Stomach (tissue), 19 donors: ENCODE results near the gene GSAP. TPM values are rescaled to one million over a fixed set of nuclear protein-coding genes. Genes with fewer than 3 reads are reported as not detected.
"Not testable (repeated sequence)": the region's sequence is repeated elsewhere in the genome, so short reads cannot be mapped to it uniquely, and the experiment has no call there.

Experiments
- DNase-seq, 2 donors: peaks; one replicate each; pipeline versions ENCODE4 v3.0.0 to v3.0.0-alpha.2; 2013 to 2019
- H3K27ac ChIP-seq, 5 donors: fragments of 200-600 bp in 4 of 5; sonication (generic) in 4 of 5; one replicate each; pipeline ENCODE4 v1.5.1; 2013 to 2019; ENCODE audit warnings: mild to moderate bottlenecking in 1 of 5, moderate library complexity in 1 of 5
- H3K27me3 ChIP-seq, 3 donors: fragments of 200-600 bp; sonication (generic); one replicate each; pipeline ENCODE4 v1.5.1; 2017 to 2019; ENCODE audit warnings: mixed run types in 1 of 3
- H3K36me3 ChIP-seq, 4 donors: fragments of 200-600 bp; sonication (generic); 1 replicate in 3 of 4; 2 replicates in 1 of 4; pipeline ENCODE4 v1.5.1; 2016 to 2019
- H3K4me1 ChIP-seq, 4 donors: fragments of 200-600 bp; sonication (generic); one replicate each; pipeline ENCODE4 v1.5.1; 2016 to 2019
- H3K4me3 ChIP-seq, 4 donors: fragments of 200-600 bp; sonication (generic) in 3 of 4; one replicate each; pipeline ENCODE4 v1.5.1; 2016 to 2019; ENCODE audit warnings: mild to moderate bottlenecking in 1 of 4
- H3K9me3 ChIP-seq, 4 donors: fragments of 200-600 bp; sonication (generic); one replicate each; pipeline ENCODE4 v1.5.1; 2016 to 2019
- CTCF ChIP-seq, 7 experiments: fragments of 450-650 bp in 4 of 7; fragments of 200-600 bp in 3 of 7; sonication (generic) in 3 of 7; IDR thresholded peaks; one replicate each; pipeline ENCODE4 v1.5.1; 2016 to 2019; ENCODE audit warnings: antibody characterized with exemption in 7 of 7, control low read depth in 2 of 7, mild to moderate bottlenecking in 1 of 7
- EP300 ChIP-seq: sonication (generic); formaldehyde crosslinking; IDR thresholded peaks from one replicate; pipeline ENCODE4 v1.6.1; 2017; ENCODE audit warnings: antibody characterized with exemption
- POLR2A ChIP-seq, 4 donors: fragments of 450-650 bp; IDR thresholded peaks; one replicate each; pipeline ENCODE4 v1.6.1; 2016; ENCODE audit warnings: antibody characterized with exemption in 4 of 4, control low read depth in 2 of 4, mild to moderate bottlenecking in 1 of 4, moderate library complexity in 1 of 4
- POLR2AphosphoS5 ChIP-seq, 3 donors: sonication (generic); formaldehyde crosslinking; IDR thresholded peaks; one replicate each; pipeline ENCODE4 v1.6.1; 2016; ENCODE audit warnings: antibody characterized with exemption in 3 of 3
- WGBS, 5 donors: extraction: QIAGEN DNeasy Blood & Tissue Kit in 3 of 5; methylation state at CpG; one replicate each; pipeline versions ENCODE4 v1.1.5 to v1.1.7; 2013 to 2018; 5-methylcytosine and 5-hydroxymethylcytosine counted together
- intact Hi-C: fragments of 100-400 bp; cut with DNase I; formaldehyde crosslinking; loops from one replicate; pipeline ENCODE4 v1.15.1; 2023; ENCODE audit warnings: low total_unique reads
- long read RNA-seq, 10 donors: transcript quantifications; one replicate each; lab custom pipeline, GENCODE V29; 2026
- polyA plus RNA-seq, 3 donors: library from polyadenylated mRNA; stranded (reverse); fragments of 200-250 nt; gene quantifications; one replicate each; pipeline ENCODE4 v1.2.3, GENCODE V29; 2013
- total RNA-seq, 5 donors: library from RNA; depleted of rRNA; stranded (reverse); fragments of >200 nt; gene quantifications; one replicate each; pipeline versions ENCODE4 v1.1.0 to v1.2.3, GENCODE V29; 2014 to 2016
- donor health status: healthy with polysubstance abuse.
- donor health status: Bipolar disorder and iron deficiency.
- donor health status: healthy.

The GSAP gene
- 10 to 100 TPM in 4 of 5 donors, 1 to 10 TPM in 1; 3.5 to 52.1 (median 35.3) TPM for total RNA-seq
- 10 to 100 TPM in 1 of 3 donors, 1 to 10 TPM in 2; 7.7 to 13.2 (median 8.1) TPM for polyA plus RNA-seq
- long read RNA-seq, donor 1: 0 reads
- long read RNA-seq, donor 2: 0 reads
- long read RNA-seq, donor 3: 0 reads
- long read RNA-seq, donor 4: 0 reads
- long read RNA-seq, donor 5, partial matches to known transcripts: 0 of 2 reads
- long read RNA-seq, donor 5, other reads (novel, unspliced or antisense): 0 of 2 reads
- long read RNA-seq, donor 6, partial matches to known transcripts: 0 of 2 reads
- long read RNA-seq, donor 6, other reads (novel, unspliced or antisense): 0 of 2 reads
- long read RNA-seq, donor 7: 0 reads
- long read RNA-seq, donor 8, partial matches to known transcripts: 0 of 2 reads
- long read RNA-seq, donor 8, other reads (novel, unspliced or antisense): 0 of 2 reads
- long read RNA-seq, donor 9: 0 reads
- long read RNA-seq, donor 10: 0 reads

- Histone ChIP-seq H3K4me3 (peak within 1 kb of the TSS; percentile 73 to 90 (median 82)), H3K4me1 (peaks cover 17 to 50% (median 24%) of the 10 kb centered on the region in 4 donors), H3K9me3 (no peaks in the 10 kb centered on the region), H3K36me3 (no peaks in the 10 kb centered on the region), H3K27ac (peak within 1 kb of the TSS; percentile 92 to 96 (median 93)), H3K27me3 (no peaks in the 10 kb centered on the region)
- intact Hi-C loops: no loop called here
- WGBS, 5 donors: 0 to 1% (median 1%) methylated on average over 40 to 93 of the region's 93 CpGs
- DNase-seq: peak; percentile 83 to 87
- TF ChIP-seq EP300: no peak
- peak in 2 of 3 donors; percentile 29 to 39 for TF ChIP-seq POLR2AphosphoS5 (IDR thresholded peaks at IDR 0.05)
- peak in 1 of 7 experiments; percentile 28 for TF ChIP-seq CTCF (IDR thresholded peaks at IDR 0.05)
Observed at GRCh38 chr7:77415823-77416620, at the start of gene GSAP. GSAP (minus strand) TSS chr7:77416349; CDS start chr7:77416321, 28 bp downstream.

GRCh38 chr7:77465256-77465655, 49.1 kb upstream of the GSAP start:
- intact Hi-C loops: no loop called here
- TF ChIP-seq EP300 (no peak), CTCF (IDR thresholded peaks at IDR 0.05) (no peak)
- WGBS, 5 donors: 95 to 100% (median 100%) methylated on average over 1 of the region's 1 CpG

GRCh38 chr7:77464589-77464988, 48.4 kb upstream of the GSAP start:
- Histone ChIP-seq H3K27me3 (no peaks in the 10 kb centered on the region), H3K4me3 (no peak overlapping the region), H3K9me3 (no peaks in the 10 kb centered on the region), H3K4me1 (peaks cover 0 to 9% (median 0%) of the 10 kb centered on the region in 4 donors), H3K36me3 (no peaks in the 10 kb centered on the region), H3K27ac (no peak overlapping the region)
- 86 to 92% (median 92%) methylated on average over 4 of the region's 4 CpGs for WGBS, 5 donors
- TF ChIP-seq CTCF (IDR thresholded peaks at IDR 0.05): no peak
- no peak for TF ChIP-seq POLR2A (IDR thresholded peaks at IDR 0.05)
- no peak for TF ChIP-seq POLR2AphosphoS5 (IDR thresholded peaks at IDR 0.05)
- TF ChIP-seq EP300: no peak
- intact Hi-C loops: no loop called here
- no peak for DNase-seq

More at GRCh38 chr7:77465256-77465655, 49.1 kb upstream of the GSAP start:
- Histone ChIP-seq H3K27ac (no peak overlapping the region), H3K4me3 (no peak overlapping the region), H3K4me1 (peaks cover 0 to 8% (median 0%) of the 10 kb centered on the region in 4 donors), H3K36me3 (no peaks in the 10 kb centered on the region), H3K27me3 (no peaks in the 10 kb centered on the region), H3K9me3 (no peaks in the 10 kb centered on the region)
- DNase-seq: no peak

- peaks cover 0 to 18% (median 1%) of the 10 kb centered on the region in 4 donors for H3K4me1 ChIP-seq
- H3K27ac ChIP-seq, DNase-seq, H3K27me3 ChIP-seq, H3K9me3 ChIP-seq, H3K36me3 ChIP-seq, intact Hi-C loops, H3K4me3 ChIP-seq: not testable (repeated sequence)
- 73 to 91% (median 84%) methylated on average over 6 of the region's 6 CpGs for WGBS, 5 donors
Observed at GRCh38 chr7:77463632-77464031, 47.5 kb upstream of the GSAP start.
